Muscle layer of colon (tissue), 2 donors: ENCODE results near the gene TRAF3IP3.

ENCODE experiments used
- H3K27ac ChIP-seq: one replicate; pipeline ENCODE4 v1.7.0; 2013; ENCODE audit warnings: low read depth, mild to moderate bottlenecking, low read length, moderate library complexity
- H3K27me3 ChIP-seq, 2 donors: one replicate each; pipeline ENCODE4 v1.7.0; 2013; ENCODE audit warnings: low read length in 2 of 2, mild to moderate bottlenecking in 2 of 2; ENCODE audit not compliant: insufficient read depth in 2 of 2, control insufficient read depth in 1 of 2
- H3K36me3 ChIP-seq: one replicate; pipeline ENCODE4 v1.7.0; 2013; ENCODE audit warnings: mild to moderate bottlenecking, low read length; ENCODE audit not compliant: insufficient read depth
- H3K4me1 ChIP-seq: one replicate; pipeline ENCODE4 v1.7.0; 2013; ENCODE audit warnings: mild to moderate bottlenecking, low read length; ENCODE audit not compliant: insufficient read depth
- H3K4me3 ChIP-seq, 2 donors: one replicate each; pipeline ENCODE4 v1.7.0; 2013; ENCODE audit warnings: low read length in 2 of 2, low read depth in 1 of 2, mild to moderate bottlenecking in 1 of 2, moderate library complexity in 1 of 2
- H3K9ac ChIP-seq: one replicate; pipeline ENCODE4 v1.7.0; 2013; ENCODE audit warnings: low read length
- H3K9me3 ChIP-seq: one replicate; pipeline ENCODE4 v1.7.0; 2013; ENCODE audit warnings: mild to moderate bottlenecking, low read length
- donor health status: abdominal sarcoma.
- donor health status: Adenocarcinoma of cecum.

TRAF3IP3 gene

DNA sequence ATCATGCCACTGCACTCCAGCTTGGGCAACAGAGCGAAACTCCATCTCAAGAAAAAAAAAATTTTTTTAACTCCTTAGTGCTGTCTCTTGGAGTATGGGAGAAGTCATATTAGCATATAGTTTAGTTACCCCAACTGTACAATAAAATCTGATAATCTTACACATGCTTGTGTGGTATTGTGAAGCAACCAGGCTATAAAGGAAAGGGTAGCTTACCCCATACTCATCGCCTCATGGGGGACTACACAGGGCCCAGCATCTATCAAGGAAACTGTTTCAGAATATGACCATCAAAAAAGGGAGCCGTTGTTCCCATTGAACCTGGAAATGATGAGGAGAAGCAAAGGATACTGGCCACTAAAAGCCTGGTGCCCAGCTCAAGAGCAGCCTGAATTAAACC is 3.0 kb upstream of the TRAF3IP3 start:
- H3K27me3 ChIP-seq = no peaks in the 10 kb centered on the region

DNA sequence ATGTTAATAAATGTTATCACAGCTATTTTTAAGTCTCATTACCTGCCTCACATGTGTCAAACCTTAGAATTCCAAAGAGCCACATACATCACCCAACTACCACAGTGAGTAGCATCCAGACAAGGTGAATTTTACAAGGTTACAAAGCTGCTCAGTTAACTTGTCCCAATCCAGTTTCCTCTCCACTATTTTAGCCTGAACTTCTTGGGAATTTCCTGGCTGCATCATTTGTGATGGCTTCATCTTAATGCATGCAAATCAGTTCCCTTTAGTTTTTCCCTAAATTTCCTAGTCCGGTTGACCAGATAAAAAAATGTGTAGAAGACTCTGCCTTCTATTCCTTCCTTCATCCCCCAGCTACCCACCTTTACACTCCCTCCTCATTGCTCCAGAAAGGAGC is 597 bp upstream of the TRAF3IP3 start:
- no peaks in the 10 kb centered on the region for H3K4me1 ChIP-seq
- H3K9ac ChIP-seq = no peak overlapping the region
- no peaks in the 10 kb centered on the region for H3K36me3 ChIP-seq
- H3K4me3 ChIP-seq = no peak overlapping the region
- H3K9me3 ChIP-seq = no peaks in the 10 kb centered on the region
- H3K27ac ChIP-seq = no peak overlapping the region
- no peaks in the 10 kb centered on the region for H3K27me3 ChIP-seq

More for the DNA sequence above, 3.0 kb upstream of the TRAF3IP3 start:
- no peak overlapping the region for H3K9ac ChIP-seq
- H3K27ac ChIP-seq = no peak overlapping the region
- H3K4me3 ChIP-seq = no peak overlapping the region
- no peaks in the 10 kb centered on the region for H3K4me1 ChIP-seq
- no peaks in the 10 kb centered on the region for H3K9me3 ChIP-seq
- H3K36me3 ChIP-seq = no peaks in the 10 kb centered on the region

GRCh38 chr1:209756615-209757445 is 977 bp downstream of the TRAF3IP3 start:
- no peak overlapping the region for H3K4me3 ChIP-seq
- no peaks in the 10 kb centered on the region for H3K36me3 ChIP-seq
- no peaks in the 10 kb centered on the region for H3K27me3 ChIP-seq
- H3K9me3 ChIP-seq = no peaks in the 10 kb centered on the region
- H3K4me1 ChIP-seq = no peaks in the 10 kb centered on the region
- H3K9ac ChIP-seq = no peak overlapping the region
- no peak overlapping the region for H3K27ac ChIP-seq

DNA sequence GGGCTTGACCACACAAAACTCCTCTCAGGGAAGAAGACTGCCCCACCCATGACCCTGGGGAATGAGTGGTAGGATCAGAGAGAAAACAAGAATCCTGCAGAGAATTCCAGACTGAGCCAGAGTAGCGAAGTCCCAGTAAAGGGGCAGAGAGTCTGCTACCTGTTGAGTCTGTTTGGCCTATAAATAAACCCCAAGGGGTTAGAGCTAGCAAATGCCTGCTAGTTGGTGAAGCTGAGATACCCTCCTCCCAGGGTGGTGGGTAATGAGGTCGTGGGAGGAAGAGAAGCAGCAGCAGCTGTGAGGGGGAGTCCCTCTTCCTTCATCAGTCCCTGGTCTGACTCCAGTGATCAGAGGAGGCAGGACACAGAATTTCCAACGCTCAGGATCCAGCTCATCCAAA is 2.5 kb downstream of the TRAF3IP3 start:
- H3K4me1 ChIP-seq = no peaks in the 10 kb centered on the region
- no peak overlapping the region for H3K9ac ChIP-seq
- no peaks in the 10 kb centered on the region for H3K36me3 ChIP-seq
- no peaks in the 10 kb centered on the region for H3K9me3 ChIP-seq
- H3K27me3 ChIP-seq = no peaks in the 10 kb centered on the region
- no peak overlapping the region for H3K27ac ChIP-seq
- no peak overlapping the region for H3K4me3 ChIP-seq

DNA sequence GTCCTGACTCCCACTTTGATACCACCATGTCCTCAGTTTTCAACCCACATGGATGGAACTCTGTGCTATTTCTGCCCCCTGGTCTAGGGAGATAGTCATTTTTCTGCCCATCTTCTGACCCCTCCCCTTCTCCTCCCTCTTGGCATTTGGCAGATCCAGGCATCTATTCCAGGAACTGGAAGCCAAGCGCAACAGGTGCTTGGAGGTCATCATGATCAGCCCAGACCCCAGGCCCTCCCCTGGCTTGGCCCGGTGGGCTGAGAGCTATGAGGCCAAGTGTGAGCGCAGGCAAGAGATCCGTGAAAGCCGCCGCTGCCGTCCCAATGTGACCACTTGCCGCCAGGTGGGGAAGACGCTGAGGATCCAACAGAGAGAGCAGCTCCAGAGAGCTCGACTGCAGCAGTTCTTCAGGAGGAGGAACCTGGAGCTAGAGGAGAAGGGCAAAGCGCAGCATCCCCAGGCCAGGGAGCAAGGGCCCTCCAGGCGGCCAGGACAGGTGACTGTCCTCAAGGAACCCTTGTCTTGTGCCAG is 4.0 kb downstream of the TRAF3IP3 start:
- Histone ChIP-seq H3K4me3 (no peak overlapping the region), H3K4me1 (no peaks in the 10 kb centered on the region), H3K27me3 (no peaks in the 10 kb centered on the region), H3K36me3 (no peaks in the 10 kb centered on the region), H3K9me3 (no peaks in the 10 kb centered on the region), H3K9ac (no peak overlapping the region), H3K27ac (no peak overlapping the region)

GRCh38 chr1:209761011-209761635 is 5.3 kb downstream of the TRAF3IP3 start:
- Histone ChIP-seq H3K9me3 (no peaks in the 10 kb centered on the region), H3K27me3 (no peaks in the 10 kb centered on the region), H3K36me3 (no peaks in the 10 kb centered on the region), H3K27ac (no peak overlapping the region), H3K4me1 (no peaks in the 10 kb centered on the region), H3K9ac (no peak overlapping the region), H3K4me3 (no peak overlapping the region)

DNA sequence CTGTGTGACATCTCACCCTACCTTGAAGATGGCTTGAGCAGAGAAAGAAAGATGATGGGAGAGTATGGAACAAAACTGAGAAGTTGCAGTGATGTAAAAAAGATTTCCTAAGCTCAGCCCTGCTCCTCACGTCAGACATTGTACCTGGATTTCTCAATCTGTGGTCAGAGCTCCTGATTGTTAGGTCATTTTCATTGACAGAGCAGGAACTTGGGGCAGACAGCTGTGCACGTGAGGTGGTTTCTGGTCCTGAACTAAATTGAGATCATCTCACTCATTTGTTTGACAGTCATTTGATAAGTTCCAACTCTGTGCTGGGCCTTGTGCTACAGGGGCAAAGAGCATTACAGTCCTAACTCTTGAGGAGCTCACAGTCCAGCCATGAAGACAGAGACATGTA is 10.2 kb downstream of the TRAF3IP3 start:
- Histone ChIP-seq H3K36me3 (no peaks in the 10 kb centered on the region), H3K9me3 (no peaks in the 10 kb centered on the region), H3K4me1 (peaks cover 32% of the 10 kb centered on the region), H3K27ac (no peak overlapping the region), H3K27me3 (no peaks in the 10 kb centered on the region), H3K4me3 (no peak overlapping the region), H3K9ac (no peak overlapping the region)

GRCh38 chr1:209767096-209767495 is 11.2 kb downstream of the TRAF3IP3 start:
- H3K36me3 ChIP-seq = no peaks in the 10 kb centered on the region
- no peak overlapping the region for H3K27ac ChIP-seq
- no peak overlapping the region for H3K4me3 ChIP-seq
- H3K4me1 ChIP-seq = peaks cover 35% of the 10 kb centered on the region
- no peak overlapping the region for H3K9ac ChIP-seq
- no peaks in the 10 kb centered on the region for H3K27me3 ChIP-seq
- H3K9me3 ChIP-seq = no peaks in the 10 kb centered on the region

- Histone ChIP-seq H3K9ac (no peak overlapping the region), H3K4me1 (peaks cover 35% of the 10 kb centered on the region), H3K36me3 (no peaks in the 10 kb centered on the region), H3K9me3 (no peaks in the 10 kb centered on the region), H3K27me3 (no peaks in the 10 kb centered on the region), H3K27ac (no peak overlapping the region), H3K4me3 (no peak overlapping the region)
Observed at GRCh38 chr1:209767706-209768105, 11.9 kb downstream of the TRAF3IP3 start.

DNA sequence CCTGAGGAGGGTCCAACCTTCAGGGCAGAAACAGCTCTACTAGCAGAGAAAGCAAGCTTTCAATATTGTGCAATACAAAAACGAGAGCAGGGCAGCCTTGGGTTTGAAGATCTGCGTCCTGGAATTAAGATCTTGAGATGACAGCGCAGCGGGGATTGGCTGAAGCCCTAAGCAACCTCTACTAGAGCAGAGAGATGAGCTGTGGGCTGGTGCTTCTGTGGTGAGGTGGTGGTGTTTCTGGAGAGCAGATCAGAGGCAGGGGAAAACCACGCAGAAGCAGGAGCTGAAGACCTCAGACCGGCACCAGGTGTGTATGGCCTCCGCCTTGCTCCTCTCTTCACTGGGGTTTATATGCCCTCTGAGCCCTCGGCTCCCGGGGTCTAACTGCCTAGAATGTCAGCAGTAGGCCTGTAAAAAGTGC is 12.5 kb downstream of the TRAF3IP3 start:
- Histone ChIP-seq H3K36me3 (no peaks in the 10 kb centered on the region), H3K9me3 (no peaks in the 10 kb centered on the region), H3K4me1 (peaks cover 35% of the 10 kb centered on the region), H3K27me3 (no peaks in the 10 kb centered on the region), H3K4me3 (peak overlapping the region in 1 of 2 donors; percentile 18), H3K9ac (no peak overlapping the region), H3K27ac (peak overlapping the region; percentile 46)

GRCh38 chr1:209769171-209769904 is 13.5 kb downstream of the TRAF3IP3 start:
- Histone ChIP-seq H3K27ac (peak overlapping the region; percentile 67), H3K4me1 (peaks cover 35% of the 10 kb centered on the region), H3K9ac (no peak overlapping the region), H3K9me3 (no peaks in the 10 kb centered on the region), H3K27me3 (no peaks in the 10 kb centered on the region), H3K4me3 (peak overlapping the region in 1 of 2 donors; percentile 18), H3K36me3 (no peaks in the 10 kb centered on the region)
